ENCODE measurements around the gene TTYH2.
"Not testable (repeated sequence)": the region's sequence is repeated elsewhere in the genome, so short reads cannot be mapped to it uniquely, and the experiment has no call there.

The TTYH2 gene

DNA sequence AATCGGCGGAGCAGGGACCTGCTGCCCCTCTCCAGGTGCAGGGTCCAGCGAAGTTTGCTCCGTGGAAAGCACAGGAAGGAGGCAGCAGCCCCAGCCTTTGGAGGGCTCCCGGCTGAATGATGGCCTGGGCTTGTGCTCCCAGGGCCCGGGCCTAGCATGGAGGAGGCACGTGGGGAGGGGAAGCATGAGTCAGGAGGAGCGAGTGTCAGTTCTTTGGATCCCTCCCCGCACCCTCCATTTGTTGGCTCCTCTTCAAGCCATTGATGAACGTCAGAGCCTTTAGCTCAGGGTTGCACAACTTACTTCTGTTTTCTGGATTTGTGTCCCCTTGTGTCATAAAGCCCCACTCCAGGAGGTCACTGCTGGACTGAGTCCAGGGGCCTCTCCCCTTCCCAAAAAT lies 25.8 kb downstream of the TTYH2 start:
- no peak for ATAC-seq

DNA sequence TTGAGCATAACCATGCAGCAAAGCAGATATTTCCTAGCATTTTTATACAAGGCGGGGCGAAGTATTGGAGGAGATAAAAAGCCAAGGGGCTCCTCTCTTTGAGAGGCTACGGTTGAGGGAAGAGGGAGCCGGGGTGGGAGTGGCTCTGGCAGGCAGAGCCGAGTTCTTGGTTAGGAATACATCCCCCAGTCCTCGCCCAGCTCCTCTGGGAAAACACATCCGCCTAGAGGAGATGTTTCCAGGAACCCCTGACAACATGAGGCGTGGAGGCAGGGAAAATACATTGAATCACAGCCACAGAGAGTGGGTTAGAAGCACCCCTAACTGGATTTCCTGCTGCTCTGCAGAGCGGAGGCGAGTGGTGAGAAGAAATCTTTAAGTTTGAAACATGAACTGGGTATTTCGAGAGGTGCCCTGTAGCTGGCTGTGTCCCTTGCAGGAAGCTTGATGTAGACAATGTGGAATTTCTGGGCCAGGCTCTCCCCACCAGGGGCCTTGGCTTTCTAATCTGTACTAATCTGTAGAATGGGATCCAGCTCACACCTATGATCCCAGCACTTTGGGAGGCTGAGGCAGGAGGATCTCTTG lies 27.3 kb downstream of the TTYH2 start:
- ATAC-seq: no peak

DNA sequence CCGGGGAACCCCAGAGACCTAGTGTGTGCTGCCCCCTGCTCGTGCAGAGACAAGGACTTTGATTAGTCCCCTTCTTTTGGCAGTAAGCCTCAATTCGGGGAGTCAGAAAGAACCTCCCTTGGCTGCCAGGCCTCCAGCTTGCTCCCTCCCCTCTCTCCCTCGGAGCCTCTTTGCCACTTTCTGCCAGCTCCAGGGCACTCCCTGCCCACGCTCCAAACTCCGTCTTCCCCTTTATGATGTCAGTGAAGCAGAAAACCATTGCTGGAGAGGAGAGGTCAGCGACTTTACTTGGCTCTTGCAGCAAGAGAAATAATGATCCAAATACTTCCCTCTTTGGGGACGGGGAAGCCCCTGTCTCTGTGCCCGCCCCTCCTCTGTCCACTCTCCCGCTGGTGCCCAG lies 28.1 kb downstream of the TTYH2 start:
- no peak for ATAC-seq

DNA sequence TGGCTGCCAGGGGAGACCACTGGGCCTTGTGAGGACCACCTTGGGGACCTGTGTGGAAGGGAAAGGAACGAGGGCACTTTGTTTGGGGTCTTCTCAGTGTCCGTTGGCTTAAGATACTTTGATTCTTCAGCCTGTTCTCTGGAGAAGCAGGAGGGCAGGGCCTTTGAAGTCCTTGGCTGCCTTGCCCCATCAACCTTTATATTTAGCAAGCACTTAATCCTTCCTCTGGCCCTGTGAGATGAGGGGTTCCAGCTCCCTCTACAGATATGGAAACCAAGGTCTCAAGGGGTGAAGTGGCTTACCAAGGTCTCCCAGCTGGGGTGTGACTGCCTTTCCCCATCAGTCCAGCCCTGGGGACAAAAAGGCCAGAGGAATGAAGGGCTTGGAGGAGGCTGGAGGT lies 28.5 kb downstream of the TTYH2 start:
- no peak for ATAC-seq

DNA sequence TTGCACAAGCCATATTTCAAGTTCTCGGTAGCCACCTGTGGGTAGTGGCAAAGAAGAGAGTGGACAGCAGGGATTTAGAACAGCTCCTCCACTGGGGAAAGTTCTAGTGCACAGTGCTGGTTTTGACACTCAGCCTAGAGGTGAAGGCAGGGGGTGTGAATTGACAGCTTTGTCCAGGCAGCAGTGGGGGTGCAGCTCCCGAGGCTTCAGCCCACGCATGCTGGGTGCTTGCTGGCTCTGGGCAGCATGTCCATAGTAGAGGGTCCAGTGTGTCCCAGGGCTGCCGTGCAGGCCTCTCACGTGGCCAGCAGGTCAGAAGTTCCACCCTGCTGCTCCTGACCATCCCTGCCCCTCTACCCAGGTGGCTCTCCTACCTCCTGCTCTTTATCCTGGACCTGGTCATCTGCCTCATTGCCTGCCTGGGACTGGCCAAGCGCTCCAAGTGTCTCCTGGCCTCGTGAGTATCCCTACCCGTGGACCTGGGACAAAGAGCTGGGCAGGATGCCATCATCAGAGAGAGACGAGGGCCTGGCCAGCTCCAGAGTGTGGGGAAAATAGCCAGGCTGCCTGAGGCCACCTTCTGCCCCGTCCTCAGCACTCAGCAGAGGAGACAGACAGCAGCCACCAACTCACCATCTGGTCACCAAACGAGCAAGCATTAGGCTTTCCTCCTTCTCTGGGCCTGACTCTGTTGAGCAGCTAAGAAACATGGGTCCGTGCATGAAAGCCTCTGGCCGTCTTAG lies 29.8 kb downstream of the TTYH2 start:
- no peak for ATAC-seq

DNA sequence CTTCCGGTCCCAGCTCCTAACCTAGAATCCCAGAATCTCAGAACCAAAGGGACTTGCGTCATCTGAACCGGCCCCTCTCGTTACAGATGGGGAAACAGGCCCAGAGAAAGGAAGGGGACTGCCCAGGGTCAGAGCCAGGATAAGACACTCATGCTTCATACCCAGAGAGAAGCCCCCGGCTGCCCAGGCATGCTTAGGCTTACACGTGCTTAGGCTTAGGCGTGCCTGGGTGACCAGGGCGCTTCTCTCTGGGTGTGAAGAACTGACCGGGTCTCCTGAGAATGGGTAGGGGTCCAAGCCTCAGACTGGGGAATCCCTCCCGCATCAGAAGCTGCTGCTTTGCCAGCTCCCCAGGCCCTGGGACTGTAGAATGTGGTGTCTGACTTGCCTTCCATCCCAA lies 30.8 kb downstream of the TTYH2 start:
- ATAC-seq: no peak

GRCh38 chr17:74244548-74244947 lies 31.2 kb downstream of the TTYH2 start:
- ATAC-seq: no peak

- no peak for ATAC-seq
These were observed 31.9 kb downstream of the TTYH2 start for GRCh38 chr17:74245145-74245831.

GRCh38 chr17:74245871-74246270 lies 32.5 kb downstream of the TTYH2 start:
- no peak for ATAC-seq

GRCh38 chr17:74249590-74250270 lies 36.4 kb downstream of the TTYH2 start:
- ATAC-seq: no peak

DNA sequence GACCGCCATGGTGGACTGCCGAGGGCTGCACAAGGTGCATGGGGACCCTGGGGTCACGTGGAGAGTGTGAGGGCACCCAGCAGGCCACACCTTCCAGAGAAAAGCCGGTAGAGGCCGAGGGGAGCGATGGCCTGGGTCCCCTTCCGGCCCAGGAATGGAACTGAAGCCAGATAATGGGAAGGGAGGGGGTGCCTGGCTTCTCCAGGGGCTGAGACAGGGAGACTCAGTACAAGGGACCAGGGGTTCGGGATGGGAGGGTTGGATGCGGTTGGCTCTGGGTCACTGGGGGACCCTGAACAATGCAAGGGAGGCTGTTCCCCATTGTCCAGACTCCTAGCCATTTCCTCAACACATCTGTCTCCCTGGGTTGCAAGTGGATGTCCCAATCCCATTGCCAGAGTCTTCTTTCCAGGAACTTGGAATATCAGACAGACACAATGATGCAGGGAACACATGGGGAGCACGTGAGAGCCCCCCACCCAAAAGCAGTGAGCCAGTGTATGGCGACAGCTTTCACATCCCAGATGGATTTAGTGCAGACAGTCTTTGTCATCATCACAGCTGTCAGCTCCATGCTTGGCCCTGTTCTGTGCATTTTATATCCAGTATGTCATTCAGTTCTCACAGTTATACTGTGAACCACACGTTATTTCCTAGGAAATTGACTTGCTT lies 37.1 kb downstream of the TTYH2 start:
- no peak for ATAC-seq

GRCh38 chr17:74251051-74251450 lies 37.7 kb downstream of the TTYH2 start:
- ATAC-seq: no peak

- no peak for ATAC-seq
These were observed 38.2 kb downstream of the TTYH2 start for GRCh38 chr17:74251569-74251968.

GRCh38 chr17:74252211-74252610 lies 38.8 kb downstream of the TTYH2 start:
- no peak for ATAC-seq

DNA sequence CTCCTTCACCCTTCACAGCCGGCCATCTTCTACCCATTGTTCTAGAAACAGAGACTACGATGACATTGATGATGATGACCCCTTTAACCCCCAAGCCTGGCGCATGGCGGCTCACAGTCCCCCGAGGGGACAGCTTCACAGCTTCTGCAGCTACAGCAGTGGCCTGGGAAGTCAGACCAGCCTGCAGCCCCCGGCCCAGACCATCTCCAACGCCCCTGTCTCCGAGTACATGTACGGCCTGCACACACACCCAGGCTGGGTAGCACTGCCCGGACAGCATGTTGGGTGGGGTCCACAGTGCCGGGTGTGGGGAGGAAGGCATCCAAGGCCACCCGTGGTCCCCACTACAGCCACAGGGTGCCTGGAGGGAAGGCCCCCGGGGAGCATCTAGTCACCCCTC lies 39.7 kb downstream of the TTYH2 start:
- no peak for ATAC-seq

GRCh38 chr17:74257311-74257710 lies 43.9 kb downstream of the TTYH2 start:
- ATAC-seq: no peak

GRCh38 chr17:74259667-74260524 lies 46.5 kb downstream of the TTYH2 start:
- ATAC-seq: no peak

DNA sequence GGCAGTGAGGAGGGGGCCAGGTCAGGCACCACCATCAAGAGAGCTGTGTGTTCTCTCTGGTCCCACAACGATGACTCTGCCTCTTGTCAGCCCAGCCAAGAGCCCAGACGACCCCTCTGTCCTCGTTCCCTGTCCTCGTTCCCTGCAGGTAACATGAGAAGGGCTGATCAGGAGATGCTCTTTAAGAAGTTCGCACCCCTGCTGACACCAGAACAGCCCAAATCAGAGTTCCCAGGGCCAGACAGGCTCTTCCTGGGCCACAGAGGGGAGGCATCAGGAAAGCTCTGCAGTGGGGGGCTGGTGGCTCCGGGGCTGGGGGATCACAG lies 47.1 kb downstream of the TTYH2 start:
- ATAC-seq: no peak

DNA sequence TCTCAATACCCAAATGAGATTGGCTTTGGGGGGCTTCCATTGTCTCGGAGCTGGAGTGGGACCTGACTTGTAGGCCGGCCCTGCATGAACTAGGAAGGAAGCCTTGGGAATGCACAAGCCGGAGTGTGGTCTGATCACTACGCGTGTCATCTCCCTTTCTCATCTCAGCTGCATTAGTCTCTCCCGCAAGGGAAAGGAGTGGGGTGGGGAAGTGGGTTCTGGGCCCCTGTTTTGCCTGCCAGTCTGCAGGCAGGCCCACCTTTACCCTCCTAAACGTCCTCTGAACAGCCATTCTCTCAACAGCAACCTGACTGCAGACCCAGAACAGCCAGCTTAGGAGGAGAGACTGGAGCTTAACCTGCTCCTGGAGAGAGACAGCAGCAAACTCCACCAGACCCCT lies 49.2 kb downstream of the TTYH2 start:
- ATAC-seq: no peak

DNA sequence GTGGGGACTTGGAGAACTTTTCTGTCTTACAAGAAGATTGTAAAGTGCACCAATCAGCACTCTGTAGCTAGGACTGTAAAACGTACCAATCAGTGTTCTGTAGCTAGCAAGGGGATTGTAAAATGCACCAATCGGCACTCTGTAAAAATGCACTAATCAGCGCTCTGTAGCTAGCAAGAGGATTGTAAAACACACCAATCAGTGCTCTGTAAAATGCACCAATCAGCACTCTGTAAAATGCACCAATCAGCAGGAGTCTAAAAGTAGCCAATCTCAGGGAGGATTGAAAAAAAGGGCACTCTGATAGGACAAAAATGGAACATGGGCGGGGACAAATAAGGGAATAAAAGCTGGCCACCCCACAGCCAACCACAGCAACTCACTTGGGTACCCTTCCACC lies 53.7 kb downstream of the TTYH2 start:
- ATAC-seq: not testable (repeated sequence)

- no peak for ATAC-seq
These were observed 54.2 kb downstream of the TTYH2 start for GRCh38 chr17:74267579-74267978.

DNA sequence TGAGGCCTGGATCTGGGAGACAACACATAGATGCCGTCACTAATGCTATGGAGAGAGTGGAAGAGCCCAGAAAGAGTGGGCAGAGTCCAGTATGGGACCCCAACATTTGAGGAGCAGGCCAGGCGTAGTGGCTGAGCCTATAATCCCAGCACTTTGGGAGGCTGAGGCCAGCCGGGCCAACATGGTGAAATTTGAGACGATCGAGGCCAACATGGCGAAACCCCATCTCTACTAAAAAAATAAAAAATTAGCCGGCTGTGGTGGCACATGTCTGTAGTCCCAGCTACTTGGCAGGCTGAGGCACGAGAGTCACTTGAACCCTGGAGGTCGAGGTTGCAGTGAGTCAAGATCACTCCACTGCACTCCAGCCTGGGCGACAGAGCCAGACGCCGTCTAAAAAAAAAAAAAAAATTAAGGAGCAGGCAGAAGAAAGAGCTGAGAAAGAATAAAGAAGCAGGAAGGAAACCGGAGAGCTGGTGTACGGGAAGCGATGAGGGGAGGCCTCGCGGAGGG lies 54.7 kb downstream of the TTYH2 start:
- no peak for ATAC-seq
